GM23338 (cell line): ENCODE measurements around the gene FARP1. TPM values are rescaled to one million over a fixed set of nuclear protein-coding genes. Genes with fewer than 3 reads are reported as not detected.
A peak's percentile ranks its signal among the peaks of the same experiment; 100 is the strongest.

Experiments used
- ATAC-seq: fragments of 200-7000 bp; cut with Tn5 transposase; 3 replicates; pipeline ENCODE4 v1.9.1; 2020
- DNase-seq: peaks from one replicate; pipeline ENCODE4 v3.0.0-alpha.2; 2015; ENCODE audit warnings: low spot score
- H2AFZ ChIP-seq: fragments of 200-600 bp; sonication (generic); 2 replicates; pipeline ENCODE4 v1.8.0; 2016; ENCODE audit warnings: antibody characterized with exemption, mild to moderate bottlenecking, moderate library complexity
- H3F3A ChIP-seq: fragments of 200-600 bp; sonication (generic); replicated peaks from 2 replicates; pipeline ENCODE4 v1.8.0; 2017; ENCODE audit warnings: antibody characterized with exemption, mixed run types, low read depth
- H3K27ac ChIP-seq: fragments of 200-600 bp; sonication (generic); 2 replicates; pipeline ENCODE4 v1.6.1; 2016; ENCODE audit warnings: low read depth
- H3K27me3 ChIP-seq: fragments of 200-600 bp; sonication (generic); 2 replicates; pipeline ENCODE4 v1.8.0; 2016; ENCODE audit warnings: mild to moderate bottlenecking, mixed run types, moderate library complexity; ENCODE audit not compliant: insufficient read depth
- H3K36me3 ChIP-seq: fragments of 200-600 bp; sonication (generic); 2 replicates; pipeline ENCODE4 v1.8.0; 2016; ENCODE audit warnings: mild to moderate bottlenecking; ENCODE audit not compliant: insufficient read depth
- H3K4me1 ChIP-seq: fragments of 200-600 bp; sonication (generic); 2 replicates; pipeline ENCODE4 v1.8.0; 2016; ENCODE audit warnings: mild to moderate bottlenecking, moderate library complexity; ENCODE audit not compliant: insufficient read depth
- H3K4me2 ChIP-seq: fragments of 200-600 bp; sonication (generic); 2 replicates; pipeline ENCODE4 v1.7.1; 2017; ENCODE audit warnings: mixed run types
- H3K4me3 ChIP-seq: fragments of 200-600 bp; sonication (generic); 2 replicates; pipeline ENCODE4 v1.6.1; 2016; ENCODE audit warnings: mixed run types
- H3K79me2 ChIP-seq: fragments of 200-600 bp; sonication (generic); replicated peaks from 2 replicates; pipeline ENCODE4 v1.8.0; 2017; ENCODE audit warnings: mild to moderate bottlenecking; ENCODE audit not compliant: insufficient read depth
- H3K9me2 ChIP-seq: fragments of 200-600 bp; sonication (generic); 2 replicates; pipeline ENCODE4 v1.8.0; 2017; ENCODE audit not compliant: insufficient read depth
- H4K20me1 ChIP-seq: fragments of 200-600 bp; sonication (generic); replicated peaks from 2 replicates; pipeline ENCODE4 v1.8.0; 2017; ENCODE audit warnings: mild to moderate bottlenecking; ENCODE audit not compliant: insufficient read depth
- H3K27ac Mint-ChIP-seq: 2 replicates; pipeline ENCODE4 v1.8.0; 2020; ENCODE audit warnings: inconsistent platforms, mild to moderate bottlenecking, moderate library complexity, mixed read lengths
- H3K27me3 Mint-ChIP-seq: 3 replicates; pipeline ENCODE4 v1.8.0; 2022; ENCODE audit warnings: low read depth, mild to moderate bottlenecking, moderate library complexity, mixed read lengths, inconsistent platforms; ENCODE audit not compliant: insufficient read depth, poor library complexity
- H3K36me3 Mint-ChIP-seq: 3 replicates; pipeline ENCODE4 v1.8.0; 2021; ENCODE audit warnings: low read depth, mild to moderate bottlenecking, inconsistent platforms, moderate library complexity, mixed read lengths
- H3K4me1 Mint-ChIP-seq: 3 replicates; pipeline ENCODE4 v1.8.0; 2020; ENCODE audit warnings: mild to moderate bottlenecking, inconsistent platforms, mixed read lengths
- H3K4me3 Mint-ChIP-seq: 3 replicates; pipeline ENCODE4 v1.8.0; 2021; ENCODE audit warnings: moderate library complexity, mild to moderate bottlenecking, inconsistent platforms, mixed read lengths
- H3K9me3 Mint-ChIP-seq: 3 replicates; pipeline ENCODE4 v1.8.0; 2020; ENCODE audit warnings: moderate library complexity, mild to moderate bottlenecking, inconsistent platforms, mixed read lengths
- CTCF ChIP-seq, 2 experiments: fragments of 200-600 bp in 1 of 2; sonication (generic) in 1 of 2; conservative IDR thresholded peaks; 2 replicates each; pipeline versions ENCODE4 v1.5.1 to v1.6.1; 2016 to 2017; ENCODE audit warnings: antibody characterized with exemption in 2 of 2, low read depth in 2 of 2, mild to moderate bottlenecking in 2 of 2, moderate library complexity in 1 of 2
- ETS1 ChIP-seq: IDR thresholded peaks from 2 replicates; pipeline ENCODE4 v1.6.1; 2016; ENCODE audit warnings: antibody characterized with exemption
- EZH2 ChIP-seq: fragments of 200-600 bp; sonication (generic); IDR thresholded peaks from one replicate; pipeline ENCODE4 v1.8.0; 2017; ENCODE audit warnings: antibody characterized with exemption, mild to moderate bottlenecking, low read depth; ENCODE audit not compliant: unreplicated experiment
- EZH2phosphoT487 ChIP-seq: fragments of 200-600 bp; sonication (generic); IDR thresholded peaks from one replicate; pipeline ENCODE4 v1.8.1; 2018; ENCODE audit warnings: antibody characterized with exemption; ENCODE audit not compliant: unreplicated experiment
- POLR2AphosphoS5 ChIP-seq: IDR thresholded peaks from 2 replicates; pipeline ENCODE4 v1.6.1; 2016; ENCODE audit warnings: antibody characterized with exemption, low read depth
- REST ChIP-seq: IDR thresholded peaks from one replicate; pipeline ENCODE4 v1.6.1; 2018; ENCODE audit warnings: antibody characterized with exemption; ENCODE audit not compliant: unreplicated experiment
- STAT1 ChIP-seq: IDR thresholded peaks from one replicate; pipeline ENCODE4 v1.6.1; 2016; ENCODE audit warnings: antibody characterized with exemption; ENCODE audit not compliant: unreplicated experiment
- ZNF114 ChIP-seq: fragments of 250-450 bp; sonication (Bioruptor Pico); IDR thresholded peaks from 2 replicates; pipeline ENCODE4 v1.5.0; 2020; ENCODE audit warnings: mild to moderate bottlenecking, moderate library complexity
- ZNF331 ChIP-seq: fragments of 250-450 bp; sonication (Bioruptor Pico); IDR thresholded peaks from 2 replicates; pipeline ENCODE4 v1.5.0; 2020; ENCODE audit warnings: low read depth, mild to moderate bottlenecking, moderate library complexity
- ZNF462 ChIP-seq: fragments of 250-450 bp; sonication (Bioruptor Pico); IDR thresholded peaks from 2 replicates; pipeline ENCODE4 v1.5.0; 2020; ENCODE audit warnings: mild to moderate bottlenecking, moderate library complexity
- polyA plus RNA-seq: library from polyadenylated mRNA; unstranded; fragments of >200 nt; fragmentation: Nextera tagmentation; extraction: Ambion mirVana; gene quantifications from 2 replicates; pipeline ENCODE4 v1.2.1, GENCODE V29; 2016
- total RNA-seq: library from RNA; depleted of rRNA; stranded (reverse); fragments of >200 nt; shearing (Covaris generic); gene quantifications from 2 replicates; pipeline ENCODE4 v1.2.3, GENCODE V29; 2014

Gene FARP1
- total and polyA plus RNA-seq, 2 experiments from 2014 or later = 53.6 to 82.5 TPM

- TF ChIP-seq REST = no peak
Measured at GRCh38 chr13:98399756-98400155, 256.9 kb downstream of the FARP1 start (continued).

- Histone ChIP-seq H3K79me2 (no peaks in the 10 kb centered on the region), H2AFZ (no peak overlapping the region), H3K4me1 (peaks cover 20% of the 10 kb centered on the region; the same call in 1 of the 2 replicates), H3K9me2 (no peaks in the 10 kb centered on the region), H3K27ac (0 out of 2 replicates have a peak overlapping the region, but pooled peaks have one; percentile 18), H3K27me3 (no peaks in the 10 kb centered on the region), H3K4me2 (no peak overlapping the region), H3K4me3 (no peak overlapping the region), H3F3A (no peaks in the 10 kb centered on the region), H4K20me1 (no peaks in the 10 kb centered on the region; the same call in 1 of the 2 replicates), H3K36me3 (no peaks in the 10 kb centered on the region)
- no peaks in the 10 kb centered on the region for H3K27me3 Mint-ChIP-seq
- ATAC-seq = no peak
- peaks cover 31% of the 10 kb centered on the region for H3K4me1 Mint-ChIP-seq
- H3K4me3 Mint-ChIP-seq = no peak overlapping the region
- no peaks in the 10 kb centered on the region for H3K9me3 Mint-ChIP-seq
- no peak for DNase-seq
- no peaks in the 10 kb centered on the region; the same call in 1 of the 3 replicates for H3K36me3 Mint-ChIP-seq
- H3K27ac Mint-ChIP-seq = peak overlapping the region; percentile 19; the same call in 1 of the 2 replicates
- TF ChIP-seq ETS1 = no peak
- no peak for TF ChIP-seq CTCF (conservative IDR thresholded peaks at IDR 0.05; ENCODE audit: low read depth in 2 of 2)
- TF ChIP-seq ZNF331 = no peak
- no peak for TF ChIP-seq POLR2AphosphoS5
- no peak for TF ChIP-seq EZH2phosphoT487
- TF ChIP-seq STAT1 = no peak
- TF ChIP-seq ZNF462 (CRISPR knock-in tag) = no peak
- no peak for TF ChIP-seq ZNF114
- TF ChIP-seq EZH2 = no peak
Measured at GRCh38 chr13:98401934-98402333, 259.0 kb downstream of the FARP1 start.
